GM19463 (cell line): ENCODE data around the gene AGER.
"Not testable (repeated sequence)": the region's sequence is repeated elsewhere in the genome, so short reads cannot be mapped to it uniquely, and the experiment has no call there.

ENCODE experiments used
- ATAC-seq: cut with Tn5 transposase; IDR thresholded peaks from one replicate; pipeline ENCODE4 v1.9.1; 2021; ENCODE audit warnings: mild to moderate bottlenecking, moderate library complexity; ENCODE audit not compliant: unreplicated experiment

Gene AGER

GRCh38 chr6:32200711-32201475, 16.8 kb upstream of the AGER start:
- no peak for ATAC-seq

DNA sequence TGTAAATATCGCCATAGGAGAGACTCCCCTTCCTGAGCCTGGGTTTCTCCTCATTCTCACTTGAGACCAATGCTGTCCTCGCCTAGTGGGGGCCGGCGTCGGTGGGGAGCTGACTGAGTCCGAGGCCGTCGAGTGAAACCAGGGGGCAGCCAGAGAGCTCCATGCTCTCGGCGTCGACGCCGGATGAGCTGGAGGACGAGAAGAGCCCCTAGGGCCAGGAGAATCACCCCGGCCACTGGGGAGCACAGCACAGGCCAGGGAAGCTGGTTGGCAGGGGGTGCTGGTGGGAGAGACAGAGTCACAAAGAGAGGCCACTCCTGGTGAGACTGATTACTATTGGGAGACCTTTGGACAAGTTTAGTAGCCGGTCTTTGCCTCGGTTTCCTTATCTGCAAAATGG, 14.8 kb upstream of the AGER start:
- no peak for ATAC-seq

DNA sequence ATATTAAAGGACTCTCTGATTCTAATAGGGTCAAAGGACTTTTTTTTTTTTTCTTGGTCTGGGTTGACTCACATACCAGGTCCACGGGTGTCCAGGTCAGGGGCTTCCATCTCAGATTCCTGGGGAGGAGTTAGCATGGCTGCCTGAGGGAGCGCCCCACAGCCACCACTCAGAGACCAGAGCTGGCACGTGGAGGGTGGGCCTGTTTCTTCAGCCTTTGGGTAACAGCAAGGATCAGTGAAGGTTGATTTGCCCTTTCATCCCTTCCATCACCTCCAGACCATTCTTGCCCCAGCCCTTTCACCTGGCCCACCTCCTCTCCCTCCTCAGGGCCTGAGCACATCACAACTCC, 14.3 kb upstream of the AGER start:
- ATAC-seq: no peak

- ATAC-seq: no peak
Measured at GRCh38 chr6:32196682-32197616, 12.9 kb upstream of the AGER start.

DNA sequence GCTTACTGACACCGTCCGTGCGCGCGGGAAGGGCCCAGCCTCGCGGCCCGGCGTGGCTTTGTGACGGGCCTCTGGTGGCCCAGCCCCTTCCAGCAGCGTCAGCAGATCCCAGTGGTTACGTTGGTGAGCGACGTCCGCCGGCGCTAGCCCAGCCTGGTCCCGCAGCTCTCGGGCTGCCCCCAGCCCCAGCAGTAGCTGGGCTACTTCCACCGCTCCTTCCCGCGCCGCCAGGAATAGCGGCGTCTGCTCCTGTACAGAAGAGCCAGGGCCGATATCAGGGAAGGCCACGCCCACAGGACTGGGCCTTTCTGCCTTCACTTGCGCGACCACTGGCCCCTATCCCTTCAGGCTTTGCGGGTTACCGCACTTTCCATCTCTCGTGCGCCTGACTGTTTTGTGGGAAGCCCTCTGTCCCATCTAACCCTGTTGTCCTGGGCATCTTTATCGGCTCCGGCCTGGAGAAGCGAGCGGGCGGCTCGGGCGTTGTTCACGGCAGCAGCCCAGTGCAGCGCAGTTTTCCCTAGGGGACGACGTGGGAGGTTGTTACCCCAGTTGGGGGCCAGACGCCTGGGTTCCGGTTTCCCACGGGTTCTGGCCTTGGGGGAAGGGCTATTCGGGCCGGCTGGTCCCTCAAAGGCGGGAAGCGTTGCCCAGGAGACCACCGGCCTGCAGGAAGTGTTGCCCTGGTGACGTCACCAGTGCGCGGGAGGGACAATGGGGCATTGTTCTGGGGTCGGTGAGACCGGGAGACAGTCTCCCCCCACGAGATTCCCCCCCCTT, 12.0 kb upstream of the AGER start:
- peak; percentile 75 for ATAC-seq

- peak; percentile 76 for ATAC-seq
Measured at GRCh38 chr6:32195652-32195901, 11.5 kb upstream of the AGER start.

DNA sequence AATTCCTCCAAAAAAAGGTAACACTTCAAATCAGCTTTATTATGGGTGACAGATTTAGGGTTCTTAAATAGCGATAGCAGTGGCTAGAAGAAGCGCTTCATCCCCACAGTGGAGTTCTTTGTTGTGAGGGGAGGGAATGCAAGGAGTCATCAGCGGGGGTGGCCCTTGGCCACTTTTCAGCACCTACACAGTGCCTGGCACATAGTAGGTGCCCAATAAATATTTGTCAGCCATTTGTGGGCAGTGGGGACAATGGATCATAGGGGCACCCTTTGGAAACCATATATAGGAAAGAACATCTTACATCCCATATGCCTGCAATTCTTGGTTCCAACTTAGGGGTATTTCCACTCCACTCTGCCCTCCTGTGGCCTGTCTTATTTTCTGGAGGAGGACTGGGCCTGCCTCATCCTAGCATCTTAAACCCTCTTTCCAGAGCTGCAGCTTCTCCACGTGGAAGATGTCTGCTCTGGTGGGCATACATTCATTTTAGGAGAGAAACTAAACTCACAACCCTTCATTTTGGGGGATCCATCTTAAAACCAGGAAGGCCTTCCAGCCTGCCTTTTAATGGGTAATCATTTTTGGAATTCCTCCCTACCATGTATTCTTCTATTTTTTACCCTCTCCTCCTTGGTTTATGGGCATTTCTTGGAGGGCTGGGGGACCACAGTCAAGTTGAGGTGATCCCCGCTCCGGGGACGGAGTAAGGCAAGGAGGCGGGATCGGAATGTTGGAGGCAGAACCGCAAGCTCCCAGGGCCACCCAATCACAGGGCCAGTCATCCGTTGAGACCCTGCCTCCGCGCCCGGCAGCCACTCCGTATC, 11.0 kb upstream of the AGER start:
- no peak for ATAC-seq

GRCh38 chr6:32194388-32194787, 10.3 kb upstream of the AGER start:
- no peak for ATAC-seq

DNA sequence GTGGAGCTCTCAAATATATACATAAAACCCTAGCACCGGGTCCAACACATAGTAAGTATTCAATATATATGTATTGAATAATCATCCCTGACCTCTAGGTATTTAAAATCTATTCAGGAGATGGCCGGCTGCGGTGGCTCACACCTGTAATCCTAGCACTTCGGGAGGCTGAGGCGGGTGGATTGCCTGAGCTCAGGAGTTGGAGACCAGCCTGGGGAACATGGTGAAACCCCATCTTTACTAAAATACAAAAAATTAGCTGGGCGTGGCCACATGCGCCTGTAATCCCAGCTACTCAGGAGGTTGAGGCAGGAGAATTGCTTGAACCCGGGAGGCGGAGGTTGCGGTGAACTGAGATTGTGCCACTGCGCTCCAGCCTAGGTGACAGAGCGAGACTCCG, 9.0 kb upstream of the AGER start:
- ATAC-seq: not testable (repeated sequence)

- ATAC-seq: no peak
Measured at GRCh38 chr6:32192608-32193039, 8.6 kb upstream of the AGER start, which contains the start of gene GPSM3. Gene GPSM3 (minus strand): TSS chr6:32192643. CDS start chr6:32192513, 130 bp downstream.

DNA sequence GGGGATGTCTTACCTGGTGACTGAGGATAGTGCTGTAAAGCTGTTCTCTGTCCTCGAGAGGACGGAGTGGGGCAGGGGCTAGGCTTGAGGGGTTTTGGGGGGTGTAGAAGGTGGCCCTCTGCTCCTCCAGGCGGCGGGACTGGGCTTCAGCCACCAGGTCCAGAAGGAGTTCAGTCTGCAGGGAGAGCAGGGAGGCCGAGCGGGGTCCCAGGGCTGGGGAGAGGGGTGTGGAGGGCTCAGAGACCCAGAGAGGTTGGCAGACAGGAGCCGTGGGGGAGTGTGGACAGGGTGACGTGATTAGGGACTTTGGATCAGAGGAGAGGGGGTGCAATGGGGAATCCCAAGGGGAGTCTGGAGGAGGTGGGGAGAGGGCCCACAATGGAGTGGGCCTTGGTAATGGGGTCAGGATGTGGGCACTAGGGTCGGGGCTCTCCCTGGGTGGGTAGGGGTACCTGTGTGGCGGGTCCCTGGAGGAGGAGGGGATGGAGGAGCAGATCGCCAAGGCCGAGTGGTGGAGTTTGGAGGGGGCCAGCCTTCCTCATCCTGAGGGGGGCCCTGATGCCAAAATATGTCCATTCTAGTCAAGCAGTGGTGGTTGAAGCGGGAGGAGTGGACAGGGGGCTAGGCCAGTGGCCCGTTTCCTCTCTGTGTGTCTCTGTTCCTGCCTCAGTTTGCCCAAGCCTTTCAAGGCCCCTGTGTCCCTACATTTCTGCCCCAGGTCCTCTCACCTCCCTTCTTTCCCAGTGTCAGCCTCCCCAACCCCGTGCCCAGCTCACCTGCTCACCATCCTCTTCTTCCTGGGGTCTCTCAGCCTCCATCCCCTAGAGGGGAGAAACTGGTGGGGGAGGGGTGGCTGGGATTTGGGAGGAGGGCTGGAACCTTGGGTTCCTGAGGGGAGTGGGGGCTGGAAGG, 7.9 kb upstream of the AGER start:
- ATAC-seq: no peak

- no peak for ATAC-seq
Measured at GRCh38 chr6:32190911-32191677, 7.0 kb upstream of the AGER start.

- ATAC-seq: peak; percentile 60
Measured at GRCh38 chr6:32190054-32190851, 6.2 kb upstream of the AGER start, which contains the start of gene PBX2. Gene PBX2 (minus strand): TSS chr6:32190202. CDS start chr6:32189915, 287 bp downstream.

- no peak for ATAC-seq
Measured at GRCh38 chr6:32189742-32190053, 5.6 kb upstream of the AGER start.

DNA sequence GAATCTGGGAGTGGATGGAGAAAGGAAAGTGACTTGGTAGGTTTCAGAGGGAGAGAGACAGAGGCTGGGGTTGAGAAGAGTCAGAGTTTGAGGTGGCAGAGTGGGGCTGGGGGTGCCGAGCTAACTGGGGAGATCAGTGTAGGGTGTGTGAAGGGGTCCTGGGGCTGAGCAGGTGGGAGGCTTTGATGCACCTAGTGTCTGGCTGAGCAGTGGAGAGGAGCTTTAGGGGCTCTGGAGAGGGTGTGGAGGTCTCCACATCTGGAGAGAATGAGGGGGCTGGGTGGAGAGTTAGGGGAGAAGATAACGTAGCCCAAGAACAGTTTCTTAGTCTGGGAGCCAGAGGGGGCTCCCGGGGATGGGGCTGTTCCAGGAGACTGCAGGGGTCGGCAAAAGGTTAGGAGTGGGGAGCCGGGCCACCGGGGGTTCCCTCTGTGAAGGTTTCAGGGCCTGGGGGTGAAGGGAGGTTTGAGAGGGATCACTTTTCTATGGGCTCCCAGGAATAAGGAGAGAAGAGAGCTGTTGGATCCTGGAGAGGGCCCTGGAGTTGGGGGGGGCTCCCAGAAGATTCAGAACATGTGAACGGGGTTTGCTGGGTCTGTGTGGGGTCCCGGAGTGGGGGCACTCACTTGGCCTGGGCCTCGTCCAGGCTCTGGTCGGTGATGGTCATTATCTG, 5.2 kb upstream of the AGER start:
- ATAC-seq: no peak

GRCh38 chr6:32188381-32189068, 4.5 kb upstream of the AGER start:
- ATAC-seq: no peak
